ENCODE measurements around the gene SYK. TPM values are rescaled to one million over a fixed set of nuclear protein-coding genes. Genes with fewer than 3 reads are reported as not detected.

SYK gene
- total RNA-seq, 1 donor from 2014 or later, result 7.4 TPM

DNA sequence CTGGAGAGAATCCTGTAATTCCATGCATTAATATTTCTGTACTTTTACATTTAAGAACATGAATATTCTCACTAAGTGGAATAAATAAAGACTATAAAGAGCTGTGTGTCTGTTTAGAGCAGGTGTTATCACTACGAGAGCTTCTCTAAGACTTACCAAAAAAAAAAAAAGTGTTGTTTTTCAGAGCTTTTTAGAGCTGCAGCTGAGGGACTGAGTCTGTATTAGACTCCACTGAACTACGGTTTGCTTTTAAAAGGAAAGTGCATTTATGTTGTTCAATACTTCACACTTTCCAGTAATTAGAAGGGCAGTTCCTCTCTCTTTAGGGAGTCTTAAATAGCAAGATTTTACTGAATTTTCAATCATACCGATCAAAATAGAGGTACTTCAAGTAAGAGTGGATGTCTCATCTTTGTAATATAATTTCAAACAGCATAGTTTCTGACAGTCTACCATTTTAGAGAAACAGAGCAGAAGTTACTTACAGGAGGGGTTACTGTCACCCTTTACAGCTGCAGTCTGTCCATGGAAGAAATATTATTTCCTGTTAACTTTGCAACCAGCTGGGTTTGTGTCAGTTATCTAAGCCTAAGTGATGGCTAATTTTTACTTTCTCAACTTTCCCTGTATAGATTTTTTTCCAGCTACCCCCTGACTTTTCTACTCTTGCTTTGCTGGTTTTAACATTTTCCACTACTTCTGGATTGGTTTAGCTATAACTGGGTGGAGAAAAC lies 2.4 kb downstream of the SYK start:
- DNase-seq (ENCODE audit: low spot score, unreplicated experiment), result no peak
- no peaks in the 10 kb centered on the region for H3K36me3 Mint-ChIP-seq (ENCODE audit: insufficient read depth)
- H3K4me1 Mint-ChIP-seq (ENCODE audit: low read depth), result no peaks in the 10 kb centered on the region
- no peak overlapping the region for H3K4me3 Mint-ChIP-seq (ENCODE audit: low read depth)
- H3K9me3 Mint-ChIP-seq (ENCODE audit: low read depth), result no peaks in the 10 kb centered on the region
- TF ChIP-seq, protein P1, sequence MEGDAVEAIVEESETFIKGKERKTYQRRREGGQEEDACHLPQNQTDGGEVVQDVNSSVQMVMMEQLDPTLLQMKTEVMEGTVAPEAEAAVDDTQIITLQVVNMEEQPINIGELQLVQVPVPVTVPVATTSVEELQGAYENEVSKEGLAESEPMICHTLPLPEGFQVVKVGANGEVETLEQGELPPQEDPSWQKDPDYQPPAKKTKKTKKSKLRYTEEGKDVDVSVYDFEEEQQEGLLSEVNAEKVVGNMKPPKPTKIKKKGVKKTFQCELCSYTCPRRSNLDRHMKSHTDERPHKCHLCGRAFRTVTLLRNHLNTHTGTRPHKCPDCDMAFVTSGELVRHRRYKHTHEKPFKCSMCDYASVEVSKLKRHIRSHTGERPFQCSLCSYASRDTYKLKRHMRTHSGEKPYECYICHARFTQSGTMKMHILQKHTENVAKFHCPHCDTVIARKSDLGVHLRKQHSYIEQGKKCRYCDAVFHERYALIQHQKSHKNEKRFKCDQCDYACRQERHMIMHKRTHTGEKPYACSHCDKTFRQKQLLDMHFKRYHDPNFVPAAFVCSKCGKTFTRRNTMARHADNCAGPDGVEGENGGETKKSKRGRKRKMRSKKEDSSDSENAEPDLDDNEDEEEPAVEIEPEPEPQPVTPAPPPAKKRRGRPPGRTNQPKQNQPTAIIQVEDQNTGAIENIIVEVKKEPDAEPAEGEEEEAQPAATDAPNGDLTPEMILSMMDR (IDR thresholded peaks at IDR 0.05; ENCODE audit: unreplicated experiment), result no peak
- no peak overlapping the region for H3K27ac Mint-ChIP-seq
- H3K27me3 Mint-ChIP-seq, result peaks cover 73% of the 10 kb centered on the region

DNA sequence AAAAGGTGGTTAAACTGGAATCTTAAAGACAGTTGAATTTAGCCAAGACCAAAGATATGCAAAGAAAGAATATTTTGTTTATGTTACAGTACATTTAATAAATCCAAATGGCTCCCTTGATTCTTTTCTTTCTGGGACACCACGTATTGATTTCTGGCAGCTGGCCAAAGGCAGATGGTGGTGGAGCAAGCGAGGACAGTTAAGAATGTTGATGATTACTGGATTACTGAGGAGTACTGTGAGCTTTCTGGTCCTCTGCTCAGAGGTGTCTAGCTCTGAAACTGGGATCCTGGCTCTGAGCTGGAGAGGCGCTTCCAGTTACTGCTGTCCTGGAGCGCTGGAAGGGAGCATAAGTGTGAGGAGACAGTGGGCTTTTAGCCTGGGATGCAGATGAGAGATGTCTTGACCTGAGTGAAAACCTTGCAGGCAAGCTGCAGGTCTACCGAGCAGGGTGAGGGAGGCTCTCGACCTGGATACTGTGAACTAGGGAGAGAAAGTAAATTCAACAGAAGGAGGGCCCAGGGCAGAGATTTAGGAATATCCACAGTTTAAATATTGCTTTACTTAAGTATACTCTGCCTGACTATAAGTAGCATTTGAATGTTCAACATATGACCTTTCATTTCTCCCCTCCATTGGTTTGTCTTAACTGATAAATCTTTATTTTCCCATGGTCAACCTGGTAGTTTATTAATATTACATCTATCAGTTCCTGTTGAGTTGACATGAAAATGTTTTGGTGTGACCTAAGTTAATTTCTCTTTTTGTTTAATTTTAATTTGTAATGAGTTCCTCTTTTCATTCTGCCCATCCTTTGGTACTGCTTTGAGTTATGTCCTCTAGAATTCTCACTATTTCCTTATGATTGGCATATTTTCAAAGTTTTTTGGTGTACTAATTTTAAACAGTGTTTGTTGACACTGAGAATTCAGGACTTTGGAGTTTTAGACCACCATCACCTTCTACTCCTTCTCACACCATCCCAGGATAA lies 3.7 kb downstream of the SYK start:
- Mint-ChIP-seq H3K9me3 (ENCODE audit: low read depth) (no peaks in the 10 kb centered on the region), H3K4me1 (ENCODE audit: low read depth) (no peaks in the 10 kb centered on the region), H3K27ac (no peak overlapping the region), H3K27me3 (peaks cover 69% of the 10 kb centered on the region), H3K36me3 (ENCODE audit: insufficient read depth) (no peaks in the 10 kb centered on the region), H3K4me3 (ENCODE audit: low read depth) (no peak overlapping the region)
- DNase-seq (ENCODE audit: low spot score, unreplicated experiment), result no peak
- TF ChIP-seq, protein P1 (IDR thresholded peaks at IDR 0.05; ENCODE audit: unreplicated experiment), result no peak

DNA sequence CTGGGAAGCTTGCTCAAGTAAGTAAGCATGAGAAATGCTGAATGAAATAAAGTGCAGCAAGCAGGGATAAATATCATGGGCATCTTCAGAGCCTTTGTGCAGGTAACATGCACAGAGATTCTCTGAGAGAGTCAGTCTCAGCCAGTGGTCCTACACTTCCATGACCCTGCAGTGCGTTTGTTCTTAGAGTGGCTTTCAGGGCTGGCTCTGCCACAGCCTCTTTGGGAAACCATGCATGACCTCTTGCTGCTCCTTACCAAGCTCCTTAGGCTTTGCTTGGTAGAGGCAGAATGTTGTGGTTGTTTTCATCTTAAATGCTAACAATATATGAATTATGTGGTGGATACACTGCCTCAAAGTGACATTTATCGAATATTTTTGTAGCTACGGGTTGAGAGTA lies 5.4 kb downstream of the SYK start:
- TF ChIP-seq, protein P1 (IDR thresholded peaks at IDR 0.05; ENCODE audit: unreplicated experiment), result no peak
- Mint-ChIP-seq H3K36me3 (ENCODE audit: insufficient read depth) (no peaks in the 10 kb centered on the region), H3K27ac (no peak overlapping the region), H3K27me3 (peaks cover 56% of the 10 kb centered on the region), H3K4me1 (ENCODE audit: low read depth) (no peaks in the 10 kb centered on the region), H3K9me3 (ENCODE audit: low read depth) (no peaks in the 10 kb centered on the region), H3K4me3 (ENCODE audit: low read depth) (no peak overlapping the region)
- DNase-seq (ENCODE audit: low spot score, unreplicated experiment), result no peak

DNA sequence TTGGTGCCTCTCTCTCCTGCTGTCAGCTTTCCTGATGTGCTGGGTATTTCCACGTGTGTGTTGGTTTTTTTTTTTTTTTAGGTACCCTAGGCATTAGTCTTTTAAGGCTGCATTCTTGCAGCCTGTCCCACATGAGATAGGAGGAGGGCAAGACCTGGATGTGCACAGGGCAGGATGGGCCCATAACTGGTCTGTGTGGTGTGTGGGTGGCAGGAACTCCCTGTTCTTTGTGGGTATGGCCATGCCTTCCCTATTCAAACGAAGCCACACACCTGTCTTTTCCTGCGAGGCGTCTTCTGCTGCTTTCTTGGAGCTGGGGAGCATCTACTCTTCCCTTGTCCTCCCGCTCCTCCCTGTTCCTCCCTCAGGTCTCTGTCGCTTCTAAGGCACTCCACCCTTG lies 6.8 kb downstream of the SYK start:
- Mint-ChIP-seq H3K9me3 (ENCODE audit: low read depth) (no peaks in the 10 kb centered on the region), H3K4me3 (ENCODE audit: low read depth) (no peak overlapping the region), H3K4me1 (ENCODE audit: low read depth) (no peaks in the 10 kb centered on the region), H3K27ac (no peak overlapping the region), H3K27me3 (peaks cover 42% of the 10 kb centered on the region), H3K36me3 (ENCODE audit: insufficient read depth) (no peaks in the 10 kb centered on the region)
- no peak for DNase-seq (ENCODE audit: low spot score, unreplicated experiment)
- TF ChIP-seq, protein P1 (IDR thresholded peaks at IDR 0.05; ENCODE audit: unreplicated experiment), result no peak

DNA sequence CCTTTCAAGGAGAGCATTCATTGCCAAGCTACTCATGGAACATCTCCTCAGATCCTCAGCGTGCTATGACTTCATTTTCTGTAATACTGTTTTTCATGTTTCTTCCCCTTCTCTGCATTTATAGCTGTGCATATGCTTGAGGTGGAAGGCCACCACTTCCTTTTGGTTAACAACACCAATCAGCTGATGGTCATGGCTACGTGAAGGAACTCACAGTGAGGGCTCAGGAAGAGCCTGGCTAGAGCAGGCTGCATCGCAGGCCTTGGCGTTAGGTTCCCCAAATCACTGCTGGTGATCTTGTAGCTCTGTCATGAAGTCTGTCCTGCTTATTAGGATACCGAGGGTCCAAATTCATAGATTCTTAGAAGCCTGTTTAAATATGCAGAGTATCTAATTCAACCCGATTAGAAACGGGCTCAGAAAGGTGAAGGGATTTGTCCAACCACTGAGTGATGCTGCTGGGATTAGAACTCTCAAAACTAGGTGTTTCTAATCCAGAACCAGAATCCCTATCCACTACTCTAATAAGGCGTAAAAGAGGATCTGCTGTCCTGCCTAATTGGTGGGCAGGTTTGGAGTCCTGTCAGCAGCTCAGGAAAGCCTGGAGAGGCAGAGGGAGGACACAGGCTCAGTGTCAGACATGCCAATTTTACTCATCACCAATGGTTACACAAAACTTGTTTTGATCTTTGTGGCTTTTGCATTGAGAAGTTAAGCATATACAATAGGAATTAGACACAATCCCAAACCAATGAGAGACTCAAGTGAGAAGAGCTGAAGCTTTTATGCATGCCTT lies 7.5 kb downstream of the SYK start:
- H3K4me3 Mint-ChIP-seq (ENCODE audit: low read depth), result no peak overlapping the region
- peaks cover 35% of the 10 kb centered on the region for H3K27me3 Mint-ChIP-seq
- H3K27ac Mint-ChIP-seq, result no peak overlapping the region
- TF ChIP-seq, protein P1 (IDR thresholded peaks at IDR 0.05; ENCODE audit: unreplicated experiment), result no peak
- no peaks in the 10 kb centered on the region for H3K36me3 Mint-ChIP-seq (ENCODE audit: insufficient read depth)
- H3K4me1 Mint-ChIP-seq (ENCODE audit: low read depth), result no peaks in the 10 kb centered on the region
- no peak for DNase-seq (ENCODE audit: low spot score, unreplicated experiment)
- no peaks in the 10 kb centered on the region for H3K9me3 Mint-ChIP-seq (ENCODE audit: low read depth)

Measured in progenitor cell of endocrine pancreas (in vitro differentiated cells).